CD4-positive, alpha-beta T cell treated with Interferon gamma for 1 hour (primary cell): ENCODE data around the gene CFAP57.

Experiments
- DNase-seq: peaks from one replicate; pipeline ENCODE4 v3.0.0-alpha.2; 2020

CFAP57 gene

GRCh38 chr1:43279666-43280065, 107.5 kb downstream of the CFAP57 start:
- no peak for DNase-seq

GRCh38 chr1:43280692-43281091, 108.6 kb downstream of the CFAP57 start:
- no peak for DNase-seq

DNA sequence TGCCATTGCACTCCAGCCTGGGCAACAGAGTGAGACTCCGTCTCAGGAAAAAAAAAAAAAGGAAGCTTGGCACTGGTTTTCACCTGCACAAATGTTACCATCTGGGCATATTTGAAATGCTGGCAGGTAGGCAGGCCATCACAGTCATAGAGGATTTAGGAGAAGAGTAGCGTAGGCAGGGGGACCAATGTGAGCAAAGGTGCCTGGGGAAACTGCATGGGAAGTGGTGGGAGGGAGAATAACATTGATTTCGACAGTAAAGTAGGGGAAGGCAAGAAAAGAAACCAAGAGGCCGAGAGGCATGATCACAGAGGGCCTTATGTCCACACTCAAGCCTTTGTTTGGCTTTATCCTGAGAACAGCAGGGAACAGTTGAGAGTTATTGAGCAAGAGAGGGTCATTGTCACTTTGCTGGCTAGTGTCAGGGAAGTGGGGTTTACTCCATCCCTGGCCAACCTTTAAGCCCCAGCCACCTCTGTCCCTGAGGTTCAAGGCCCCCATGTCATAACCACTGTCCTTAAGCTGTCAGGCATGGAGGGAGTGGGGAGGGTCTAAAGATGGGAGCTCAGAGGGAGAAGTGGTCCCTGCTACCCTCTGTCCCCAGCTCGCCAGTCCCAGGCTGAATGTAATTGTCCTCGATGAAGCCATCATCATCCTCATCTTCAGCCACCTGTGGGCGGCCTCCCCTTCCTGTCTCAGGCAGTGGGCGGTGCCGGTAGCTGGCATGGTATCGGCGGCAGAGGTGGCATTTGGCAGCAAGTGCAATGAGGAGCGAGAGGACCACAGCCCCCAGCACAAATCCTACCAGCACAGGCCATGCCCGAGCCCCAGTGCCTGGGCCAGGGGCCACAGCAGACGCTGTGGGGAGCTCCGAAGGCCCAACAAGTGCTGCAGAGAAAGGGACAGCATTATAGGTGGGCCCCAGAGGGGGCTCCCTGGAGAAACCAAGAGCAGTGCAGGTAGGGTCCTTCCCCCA, 110.4 kb downstream of the CFAP57 start:
- no peak for DNase-seq

DNA sequence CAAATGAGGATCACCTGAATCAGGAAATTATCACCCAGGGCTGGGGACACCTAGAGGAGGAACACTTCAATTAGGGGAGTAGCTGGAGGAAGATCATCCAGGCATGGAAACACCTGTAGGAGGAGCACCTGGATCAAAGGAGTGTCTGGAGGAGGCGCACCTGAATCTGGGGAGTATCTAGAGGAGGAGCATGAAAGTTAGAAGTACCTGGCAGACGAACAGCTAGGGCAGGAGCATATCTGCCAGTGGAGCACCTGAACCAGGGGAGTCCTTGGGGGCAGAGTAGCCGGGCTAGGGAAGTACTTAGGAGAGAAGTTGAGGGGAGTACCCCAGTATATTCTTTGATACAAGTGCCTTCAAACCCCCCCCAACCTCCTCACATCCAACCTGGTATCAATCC, 111.9 kb downstream of the CFAP57 start:
- DNase-seq = no peak

DNA sequence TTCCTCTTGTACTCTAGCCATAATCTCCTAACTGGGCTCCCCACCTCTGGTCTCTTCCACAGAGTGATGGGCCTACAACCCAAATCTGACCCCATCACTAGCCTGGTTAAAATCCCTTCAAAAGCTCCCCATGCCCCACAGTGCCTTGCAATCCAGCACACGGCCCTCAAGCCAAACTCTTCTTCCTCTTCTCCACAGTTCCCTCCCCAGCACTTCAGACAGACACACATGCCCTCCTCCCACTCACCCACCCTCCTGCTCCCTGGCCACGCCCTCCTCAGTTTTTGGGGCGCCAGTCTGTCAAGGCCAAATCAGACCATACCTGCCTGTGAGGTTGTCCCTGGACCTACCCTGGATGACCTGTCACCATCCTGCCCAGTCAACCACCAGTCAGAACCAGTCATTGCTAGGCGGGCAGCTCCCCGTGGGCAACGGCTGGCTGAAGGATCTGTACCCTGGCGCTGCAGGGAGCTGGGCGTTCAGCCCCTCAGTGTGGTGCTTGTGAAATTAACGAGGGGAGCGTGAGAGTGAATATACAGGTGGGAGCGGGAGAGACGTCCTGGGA, 112.5 kb downstream of the CFAP57 start:
- no peak for DNase-seq

- no peak for DNase-seq
These were observed 113.3 kb downstream of the CFAP57 start, which contains the start of gene C1orf210 for GRCh38 chr1:43285269-43285990. TSS of gene C1orf210 (minus strand) at chr1:43285581. CDS start at chr1:43283270, 2,311 bp downstream.

DNA sequence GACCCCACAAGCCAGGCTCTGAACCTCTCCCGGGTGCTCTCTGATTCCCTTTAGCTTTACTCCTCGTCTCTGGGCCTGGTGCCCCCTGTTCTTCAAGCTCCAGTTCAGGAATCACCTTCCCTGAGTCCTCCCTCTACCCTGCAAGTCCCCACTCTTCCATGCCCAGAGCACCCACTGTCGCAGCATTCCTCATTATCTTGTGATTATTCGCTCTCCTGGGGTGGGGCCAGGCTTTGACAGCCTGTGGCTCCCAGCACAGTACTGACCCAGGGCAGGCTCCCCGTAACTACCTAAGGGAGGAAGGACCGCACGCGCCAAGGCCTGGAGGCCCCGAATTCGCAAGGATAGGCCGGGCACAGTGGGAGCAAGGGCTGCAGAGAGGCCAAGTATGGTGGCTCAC, 114.0 kb downstream of the CFAP57 start:
- DNase-seq = no peak

DNA sequence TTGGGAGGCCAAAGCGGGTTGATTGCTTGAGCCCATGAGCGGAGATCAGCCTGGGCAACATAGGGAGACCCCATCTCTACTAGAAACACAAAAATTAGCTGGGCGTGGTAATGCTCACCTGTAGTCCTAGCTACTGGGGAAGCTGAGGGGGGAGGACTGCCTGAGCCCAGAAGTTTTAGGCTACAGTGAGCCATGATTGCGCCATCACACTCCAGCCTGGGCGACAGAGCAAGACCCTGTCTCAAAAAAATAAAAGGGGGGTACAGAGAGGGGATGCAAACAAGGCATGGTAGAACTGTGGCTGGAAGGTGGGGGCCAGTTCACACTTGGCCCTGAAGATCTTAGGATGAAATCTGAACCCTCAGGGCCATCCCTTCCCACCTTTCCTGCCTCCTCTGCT, 114.4 kb downstream of the CFAP57 start:
- DNase-seq = no peak

- DNase-seq = no peak
These were observed 116.1 kb downstream of the CFAP57 start for GRCh38 chr1:43288058-43288784.

- no peak for DNase-seq
These were observed 116.9 kb downstream of the CFAP57 start for GRCh38 chr1:43288785-43289706.

- DNase-seq = no peak
These were observed 120.1 kb downstream of the CFAP57 start for GRCh38 chr1:43292216-43292615.

DNA sequence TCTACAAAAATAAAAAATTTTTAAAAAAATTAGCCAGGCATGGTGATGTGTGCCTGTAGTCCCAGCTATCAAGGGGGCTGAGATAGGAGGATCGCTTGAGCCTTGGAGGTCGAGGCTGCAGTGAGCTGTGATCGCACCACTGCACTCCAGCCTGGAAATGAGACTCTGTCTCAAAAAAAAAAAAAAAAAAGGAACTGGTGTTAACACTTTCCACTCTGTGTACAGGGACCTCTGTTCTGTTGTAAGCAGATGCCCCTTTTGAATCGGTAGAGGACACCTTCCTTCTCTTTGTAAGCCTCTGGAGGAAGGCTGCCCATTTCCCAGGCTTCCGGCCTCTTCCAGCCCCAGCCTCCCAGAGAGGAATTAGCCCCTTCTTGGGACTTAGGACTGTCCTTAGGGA, 120.5 kb downstream of the CFAP57 start:
- no peak for DNase-seq

- DNase-seq = no peak
These were observed 121.0 kb downstream of the CFAP57 start for GRCh38 chr1:43293176-43293575.

DNA sequence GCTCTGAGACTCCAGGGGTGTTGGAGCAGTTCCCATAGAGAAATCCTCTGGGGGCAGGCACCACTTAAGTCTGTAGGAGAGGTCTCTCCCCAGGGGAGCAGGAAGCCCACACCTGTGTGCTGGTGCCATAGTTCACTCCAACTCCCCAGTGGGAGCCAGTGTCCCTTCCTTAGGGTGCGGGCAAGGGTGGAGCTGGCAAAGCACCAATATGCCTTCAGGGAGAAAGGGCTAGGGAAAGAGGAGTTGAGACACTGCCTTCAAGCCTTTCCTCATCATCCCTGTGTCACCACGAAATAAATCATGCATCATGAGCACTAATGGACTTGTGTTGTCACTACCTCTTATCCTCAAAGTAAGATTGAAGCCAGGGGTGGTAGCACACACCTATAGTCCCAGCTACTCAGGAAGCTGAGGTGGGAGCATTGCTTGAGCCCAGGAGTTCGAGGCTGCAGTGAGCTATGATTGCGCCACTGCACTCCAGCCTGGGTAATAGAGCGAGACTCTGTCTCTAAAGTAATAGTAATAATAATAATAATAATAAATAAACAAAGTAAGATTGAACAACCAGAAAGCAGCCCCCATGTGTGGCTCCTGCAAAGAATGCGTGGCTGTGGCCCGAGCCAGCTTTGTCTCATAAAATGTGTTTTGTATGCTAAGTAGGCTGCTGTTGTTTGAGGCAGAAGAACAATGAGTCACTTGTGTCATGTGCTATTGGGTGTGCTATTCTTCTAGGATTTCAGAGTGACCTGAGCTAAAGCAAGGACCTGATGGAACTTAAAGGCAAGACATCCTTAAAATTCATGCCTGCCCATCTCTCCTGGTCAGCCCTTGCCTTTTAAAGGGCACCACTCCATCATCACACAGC, 122.0 kb downstream of the CFAP57 start:
- DNase-seq = no peak

DNA sequence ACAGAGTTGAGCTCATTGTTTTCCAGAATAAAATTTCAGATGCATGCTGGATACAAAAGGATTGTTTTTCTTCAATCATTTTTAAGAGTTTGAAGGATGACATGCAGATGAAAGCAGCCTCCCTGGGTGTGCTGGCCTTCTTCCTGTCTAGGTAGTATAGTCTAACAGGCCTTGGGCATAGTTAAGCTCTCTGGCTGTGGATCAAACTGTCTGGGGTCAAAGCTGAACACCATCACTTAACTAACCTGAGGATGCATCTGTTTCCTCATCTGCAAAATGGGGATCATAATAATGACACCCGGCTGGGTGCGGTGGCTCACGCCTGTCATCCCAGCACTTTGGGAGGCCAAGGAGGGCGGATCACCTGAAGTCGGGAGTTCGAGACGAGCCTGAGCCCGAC, 122.6 kb downstream of the CFAP57 start:
- DNase-seq = no peak

- no peak for DNase-seq
These were observed 124.1 kb downstream of the CFAP57 start for GRCh38 chr1:43296207-43296606.

- DNase-seq = no peak
These were observed 125.9 kb downstream of the CFAP57 start for GRCh38 chr1:43298055-43298454.

GRCh38 chr1:43299101-43299500, 127.0 kb downstream of the CFAP57 start:
- DNase-seq = no peak

DNA sequence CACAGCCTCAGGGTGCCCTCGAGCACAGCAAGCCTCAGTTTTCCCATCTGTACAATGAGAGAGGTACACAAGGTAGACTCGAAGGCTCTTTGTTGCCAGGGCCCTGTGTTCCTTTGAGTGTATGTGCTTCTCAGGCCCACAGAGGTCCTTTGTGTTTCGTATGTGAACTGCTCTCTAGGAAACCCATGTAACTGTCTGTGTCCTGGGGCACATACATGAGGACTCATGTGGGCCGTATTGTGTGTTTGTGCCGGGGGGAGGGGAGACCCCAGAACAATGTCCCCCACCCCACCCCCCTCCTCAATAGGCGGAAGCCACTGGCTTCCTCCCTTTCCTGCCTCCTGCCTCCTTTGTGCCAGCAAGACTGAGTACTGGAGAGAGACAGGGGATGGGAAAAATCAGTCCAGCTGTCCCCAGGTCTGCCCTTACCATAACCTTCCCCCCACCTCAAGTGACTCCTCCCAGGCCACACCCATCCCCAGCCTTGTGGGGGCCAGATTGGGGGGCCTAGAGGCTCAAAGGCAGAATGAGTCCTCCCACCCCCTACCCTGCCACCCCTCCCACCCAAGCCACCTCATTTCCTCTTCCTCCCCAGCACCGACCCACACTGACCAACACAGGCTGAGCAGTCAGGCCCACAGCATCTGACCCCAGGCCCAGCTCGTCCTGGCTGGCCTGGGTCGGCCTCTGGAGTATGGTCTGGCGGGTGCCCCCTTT, 128.4 kb downstream of the CFAP57 start, which contains the start of gene TIE1:
TSS of gene TIE1 (plus strand) at position 605 of the 717 bp plus-strand sequence. CDS start at position 695, 90 bp downstream.
- no peak for DNase-seq

DNA sequence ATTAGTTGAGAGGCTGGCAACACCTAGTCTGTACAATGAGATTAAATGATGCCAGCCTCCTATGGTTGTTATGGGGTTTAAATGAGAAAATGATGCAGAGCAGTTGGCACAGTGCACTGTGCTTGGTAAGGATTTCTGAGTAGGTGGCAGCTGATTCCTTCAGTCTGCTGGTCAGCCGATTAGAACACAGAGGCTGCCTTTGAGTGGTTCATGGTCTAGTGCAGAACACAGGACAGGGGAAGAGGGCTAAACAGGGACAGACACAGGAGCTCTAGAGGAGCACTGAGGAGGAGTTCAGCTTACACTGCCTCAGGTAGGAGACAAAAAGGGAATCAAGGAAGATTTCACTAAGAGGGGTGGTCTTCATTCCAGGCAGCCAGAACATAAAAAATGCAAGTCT, 130.1 kb downstream of the CFAP57 start:
- DNase-seq = no peak
